ENCODE measurements around the gene PAIP1.
"Not testable (repeated sequence)": the region's sequence is repeated elsewhere in the genome, so short reads cannot be mapped to it uniquely, and the experiment has no call there.

The PAIP1 gene

GRCh38 chr5:43556857-43557542, at the start of gene PAIP1:
TSS of gene PAIP1 (minus strand) at chr5:43557077. CDS start at chr5:43556846, 231 bp downstream.
- DNase-seq, result peak; percentile 86

GRCh38 chr5:43606351-43606750, 49.5 kb upstream of the PAIP1 start:
- no peak for DNase-seq

- no peak for DNase-seq
Measured at GRCh38 chr5:43604699-43605098, 47.8 kb upstream of the PAIP1 start.

- DNase-seq, result peak; percentile 95
Measured at GRCh38 chr5:43603344-43604217, 46.7 kb upstream of the PAIP1 start.

- DNase-seq, result peak; percentile 83
Measured at GRCh38 chr5:43602461-43603343, 45.8 kb upstream of the PAIP1 start, which contains the start of gene NNT. TSS of gene NNT (plus strand) at chr5:43603180. CDS start at chr5:43609196, 6,016 bp downstream.

GRCh38 chr5:43601454-43602260, 44.8 kb upstream of the PAIP1 start:
- peak; percentile 71 for DNase-seq

- DNase-seq, result not testable (repeated sequence)
Measured at GRCh38 chr5:43598927-43599326, 42.0 kb upstream of the PAIP1 start.

GRCh38 chr5:43592363-43592762, 35.5 kb upstream of the PAIP1 start:
- no peak for DNase-seq

- DNase-seq, result no peak
Measured at GRCh38 chr5:43590700-43591099, 33.8 kb upstream of the PAIP1 start.

GRCh38 chr5:43589310-43589709, 32.4 kb upstream of the PAIP1 start:
- DNase-seq, result no peak

- no peak for DNase-seq
Measured at GRCh38 chr5:43588842-43589241, 32.0 kb upstream of the PAIP1 start.

- DNase-seq, result no peak
Measured at GRCh38 chr5:43584166-43584699, 27.4 kb upstream of the PAIP1 start.

GRCh38 chr5:43583724-43584123, 26.8 kb upstream of the PAIP1 start:
- no peak for DNase-seq

GRCh38 chr5:43582082-43583005, 25.5 kb upstream of the PAIP1 start:
- DNase-seq, result no peak

GRCh38 chr5:43581398-43581797, 24.5 kb upstream of the PAIP1 start:
- DNase-seq, result no peak

GRCh38 chr5:43580402-43581210, 23.7 kb upstream of the PAIP1 start:
- DNase-seq, result not testable (repeated sequence)

GRCh38 chr5:43573058-43573457, 16.2 kb upstream of the PAIP1 start:
- DNase-seq, result no peak

GRCh38 chr5:43572357-43572756, 15.5 kb upstream of the PAIP1 start:
- no peak for DNase-seq

GRCh38 chr5:43571237-43571636, 14.4 kb upstream of the PAIP1 start:
- DNase-seq, result no peak

Measured in hematopoietic multipotent progenitor cell treated with erythropoietin and hydrocortisone succinate and interleukin-3 and kit ligand, for 6 days (in vitro differentiated cells).